GM21390 (cell line): ENCODE results near the gene SPATA25.

Experiments used
- ATAC-seq: cut with Tn5 transposase; IDR thresholded peaks from one replicate; pipeline ENCODE4 v1.9.1; 2021; ENCODE audit not compliant: unreplicated experiment

SPATA25 gene

GRCh38 chr20:45841407-45842129 is 45.9 kb downstream of the SPATA25 start:
- ATAC-seq = no peak

- ATAC-seq = no peak
These were observed 46.7 kb downstream of the SPATA25 start for GRCh38 chr20:45840700-45841198.

GRCh38 chr20:45836841-45837240 is 50.6 kb downstream of the SPATA25 start:
- ATAC-seq = no peak
